Endometrial microvascular endothelial cells (primary cell): ENCODE results near the gene FGF6. TPM values are rescaled to one million over a fixed set of nuclear protein-coding genes. Genes with fewer than 3 reads are reported as not detected.

ENCODE experiments used
- in situ Hi-C: cut with HindIII; loops from 2 replicates; pipeline ENCODE4 v1.10.0; 2017; ENCODE audit warnings: low sequenced_read_pairs, low pct_unique_long_range_greater_than_20kb; ENCODE audit errors: inconsistent ontology term
- total RNA-seq: library from RNA; depleted of rRNA; stranded (reverse); fragments of >200 nt; gene quantifications from one replicate; pipeline ENCODE4 v1.2.3, GENCODE V29; 2015; ENCODE audit errors: inconsistent ontology term

FGF6 gene
- total RNA-seq, 1 donor from 2014 or later: not detected

- in situ Hi-C loops: no loop called here
Measured at GRCh38 chr12:4387607-4388006, 58.0 kb downstream of the FGF6 start.

GRCh38 chr12:4386801-4387200, 58.8 kb downstream of the FGF6 start:
- in situ Hi-C loops: no loop called here

Other genes with a start within 250 kb of the FGF6 start
- 37.0 TPM for gene CCND2, start 172.1 kb downstream of the FGF6 start, total RNA-seq
- gene TIGAR, start 124.6 kb downstream of the FGF6 start, total RNA-seq: 22.6 TPM
- gene FGF23, start 66.1 kb downstream of the FGF6 start, total RNA-seq: not detected
- gene RAD51AP1, start 93.1 kb upstream of the FGF6 start, total RNA-seq: 15.9 TPM
- gene DYRK4, start 116.4 kb upstream of the FGF6 start, total RNA-seq: 25.2 TPM
- gene AKAP3, start 203.2 kb upstream of the FGF6 start, total RNA-seq: 0.09 TPM
- 74.1 TPM for gene NDUFA9, start 203.3 kb upstream of the FGF6 start, total RNA-seq